Glomerular visceral epithelial cell (primary cell): ENCODE results near the gene SNX30.

Experiments used
- DNase-seq: peaks from one replicate; pipeline ENCODE4 v3.0.0-alpha.2; 2016; ENCODE audit errors: extremely low spot score

The SNX30 gene

DNA sequence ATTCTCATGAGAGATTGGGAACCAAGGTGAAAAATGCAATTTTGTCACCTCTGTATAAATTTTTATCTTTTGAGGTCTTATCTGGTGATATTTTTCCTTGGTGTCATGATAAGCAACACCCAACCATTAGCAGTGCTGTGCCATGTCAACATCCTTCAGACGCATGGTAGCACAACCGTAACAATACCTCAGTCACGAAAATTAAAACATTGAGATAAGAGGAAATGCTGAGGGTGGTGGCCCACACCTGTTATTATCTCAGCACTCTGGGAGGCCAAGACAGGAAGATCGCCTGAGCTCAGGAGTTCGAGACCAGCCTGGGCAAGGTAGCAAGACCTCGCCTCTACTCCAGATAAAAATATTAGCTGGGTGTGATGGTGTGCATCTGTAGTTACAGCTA lies 107.4 kb downstream of the SNX30 start:
- DNase-seq, result no peak

DNA sequence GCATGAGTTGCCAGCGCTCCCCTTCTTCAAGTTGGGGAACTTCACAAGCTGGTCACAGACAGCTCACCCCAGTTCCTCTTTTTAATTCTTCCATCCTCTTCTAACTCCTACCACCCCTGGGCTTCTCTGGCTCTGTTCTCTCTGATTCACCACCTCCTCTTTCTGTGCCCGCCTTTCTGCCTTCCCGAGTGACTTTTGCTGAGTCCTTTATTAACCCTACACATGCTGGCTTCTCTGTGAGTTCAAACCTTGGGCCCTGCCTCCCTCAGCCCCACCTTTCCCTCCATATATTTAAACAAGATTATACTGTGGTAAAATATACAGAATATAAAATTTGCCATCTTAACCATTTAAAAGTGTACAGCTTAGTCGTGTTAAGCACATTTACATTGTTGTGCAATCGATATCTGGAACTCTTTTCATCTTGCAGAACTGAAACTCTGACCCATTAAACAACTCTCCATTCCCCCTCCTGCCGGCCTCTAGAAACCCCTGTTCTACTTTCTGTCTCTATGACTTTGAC lies 108.1 kb downstream of the SNX30 start:
- no peak for DNase-seq

DNA sequence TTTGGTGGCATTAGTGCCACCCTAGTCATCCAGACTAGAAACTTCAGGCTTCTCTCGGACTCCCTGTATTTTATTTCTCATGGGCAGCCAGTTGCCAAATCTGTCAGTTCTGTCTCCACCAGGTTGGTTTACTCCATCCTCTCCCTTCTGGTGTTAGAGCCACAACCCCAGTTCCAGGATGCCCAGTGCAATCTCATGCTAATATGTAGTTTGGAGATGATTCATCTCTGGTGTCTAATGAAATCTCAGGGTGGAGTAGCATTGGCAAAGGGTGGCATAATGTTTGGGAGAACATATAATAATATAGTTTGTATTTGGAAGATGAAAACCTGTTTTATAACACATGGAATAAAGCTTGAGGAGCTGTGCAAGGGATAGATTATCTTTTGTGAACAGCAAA lies 109.9 kb downstream of the SNX30 start:
- no peak for DNase-seq

DNA sequence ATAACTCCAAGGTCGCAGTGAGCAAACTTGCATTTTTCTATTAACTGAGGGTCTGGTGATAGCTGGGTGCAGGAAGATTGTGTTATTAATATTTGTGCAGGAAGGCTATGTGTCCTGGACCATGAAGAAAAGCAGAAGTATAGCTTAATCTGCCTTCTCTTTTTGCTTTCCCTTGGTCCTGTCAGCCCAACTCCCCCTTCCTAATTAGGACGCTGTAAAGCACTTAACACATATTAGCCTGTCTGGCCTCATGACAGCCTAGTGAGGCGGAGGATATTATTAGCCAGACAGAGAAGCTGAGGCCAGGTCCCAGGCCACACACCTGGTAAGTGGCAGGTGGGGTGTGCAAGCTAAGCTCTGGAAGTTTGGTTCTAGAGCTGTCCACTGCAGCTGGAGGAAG lies 110.6 kb downstream of the SNX30 start:
- no peak for DNase-seq

DNA sequence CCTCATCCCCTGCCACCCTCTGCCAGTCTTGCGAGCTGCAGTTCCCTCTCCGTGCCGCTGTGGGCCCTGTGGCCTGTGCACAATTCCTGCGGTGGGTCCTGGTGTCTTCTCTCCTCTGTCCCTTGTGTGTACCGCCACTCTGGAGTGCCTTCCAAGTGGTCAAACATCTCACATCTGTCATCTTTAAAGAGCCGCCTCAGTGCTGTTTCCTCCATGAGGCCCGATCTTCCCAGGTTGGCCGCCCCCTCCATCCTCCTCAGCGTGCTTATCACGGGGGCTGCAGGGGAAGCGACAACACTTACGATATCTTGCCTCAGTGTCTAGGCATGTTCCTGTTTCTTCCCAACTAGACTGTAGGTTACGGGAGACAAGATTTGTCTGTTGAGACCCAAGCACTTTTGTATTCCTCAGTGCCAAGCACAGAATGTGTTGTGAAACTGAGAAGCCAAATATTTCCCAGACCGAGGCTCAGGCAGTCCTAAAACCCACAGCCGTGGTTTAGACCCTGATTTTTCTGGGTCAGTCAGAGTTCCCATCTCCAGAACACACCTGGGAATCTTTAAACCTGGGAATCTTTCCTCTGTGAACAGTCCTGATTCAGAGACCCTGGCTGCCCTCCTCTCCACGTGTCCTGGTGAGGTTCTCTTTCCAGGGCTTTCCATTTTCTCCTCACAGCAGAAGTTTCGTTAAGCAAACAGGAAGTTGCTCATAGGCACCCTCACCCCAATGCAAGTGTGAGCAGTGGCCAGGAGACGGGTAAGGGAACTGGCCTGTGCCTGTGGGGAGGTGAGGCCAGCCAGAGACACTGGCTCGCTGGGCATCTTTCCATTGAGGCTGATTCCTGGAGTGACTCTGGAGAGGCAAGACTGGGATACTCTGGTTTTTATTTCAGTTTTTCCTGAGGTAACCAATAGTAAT lies 111.3 kb downstream of the SNX30 start:
- DNase-seq, result no peak

DNA sequence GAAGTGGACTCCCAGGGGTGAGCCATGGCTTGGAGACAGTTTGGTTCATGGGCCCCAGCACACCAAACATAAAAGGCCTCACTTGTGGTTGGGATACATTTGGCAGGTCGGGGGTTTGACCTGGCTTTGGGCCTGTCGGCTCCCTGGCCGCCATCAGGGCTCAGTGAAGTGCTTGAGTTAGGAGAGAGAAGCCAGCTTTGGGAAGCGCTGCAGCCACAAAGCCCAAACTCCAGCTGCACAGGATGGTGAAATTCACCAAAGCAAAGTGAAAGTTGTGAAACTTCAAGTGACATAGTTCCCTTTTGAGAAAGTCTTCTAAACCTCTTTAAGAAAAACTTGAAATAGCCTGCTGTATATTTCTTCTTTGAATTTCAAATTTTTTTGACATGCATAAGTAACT lies 112.7 kb downstream of the SNX30 start:
- no peak for DNase-seq

DNA sequence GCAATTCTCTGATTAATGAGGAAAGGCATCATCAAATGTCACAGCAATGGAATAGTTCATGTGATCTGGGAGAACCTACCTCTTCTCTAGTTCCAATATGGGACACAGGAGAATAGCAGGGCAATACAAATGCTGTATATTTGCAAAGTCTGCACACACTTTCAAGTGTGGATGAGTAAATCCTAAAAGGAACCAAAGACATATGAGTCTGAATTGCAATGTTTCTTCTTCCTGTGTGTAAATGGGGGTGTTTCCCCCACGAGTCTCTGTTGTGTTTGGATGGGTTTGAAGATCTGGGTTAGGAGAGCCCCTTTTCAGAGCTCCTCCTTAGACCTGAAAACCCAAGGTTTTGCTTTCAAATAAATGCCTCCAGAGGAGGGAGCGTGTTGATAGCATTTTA lies 113.2 kb downstream of the SNX30 start:
- DNase-seq, result no peak

DNA sequence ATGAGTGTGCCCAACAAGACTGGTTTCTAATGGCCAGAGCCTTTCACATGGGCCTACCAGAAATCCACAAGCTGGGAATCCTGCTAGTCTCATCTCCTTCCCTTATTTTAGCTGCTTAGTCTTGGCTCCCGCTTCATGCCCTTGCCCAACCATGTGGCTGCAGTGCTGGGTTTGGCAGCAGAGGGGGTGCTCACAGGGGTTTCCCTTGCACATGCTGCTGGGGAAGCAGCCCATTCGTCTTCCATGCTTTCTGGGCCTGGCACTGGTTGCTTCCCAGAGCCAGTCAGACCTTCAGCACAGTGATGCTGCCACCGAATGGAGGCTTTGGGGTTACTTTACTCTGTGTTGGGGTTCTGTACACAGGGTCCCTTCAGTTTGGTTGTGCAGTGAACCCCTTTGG lies 113.8 kb downstream of the SNX30 start:
- DNase-seq, result no peak

DNA sequence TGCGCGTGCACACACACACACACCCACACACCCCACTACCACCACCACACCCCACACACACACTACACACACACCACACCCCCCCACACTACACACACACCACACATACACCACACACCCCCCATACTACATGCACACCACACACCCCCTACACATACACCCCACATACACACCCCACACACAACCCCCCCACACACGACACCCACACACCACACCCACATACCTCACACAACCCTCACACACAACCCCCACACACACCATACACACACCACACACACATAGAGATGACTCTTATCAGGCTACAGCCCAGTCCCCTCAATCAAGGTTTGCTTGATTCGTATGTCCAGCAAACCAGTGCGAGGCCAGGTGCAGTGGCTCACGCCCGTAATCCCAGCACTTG lies 114.4 kb downstream of the SNX30 start:
- no peak for DNase-seq

DNA sequence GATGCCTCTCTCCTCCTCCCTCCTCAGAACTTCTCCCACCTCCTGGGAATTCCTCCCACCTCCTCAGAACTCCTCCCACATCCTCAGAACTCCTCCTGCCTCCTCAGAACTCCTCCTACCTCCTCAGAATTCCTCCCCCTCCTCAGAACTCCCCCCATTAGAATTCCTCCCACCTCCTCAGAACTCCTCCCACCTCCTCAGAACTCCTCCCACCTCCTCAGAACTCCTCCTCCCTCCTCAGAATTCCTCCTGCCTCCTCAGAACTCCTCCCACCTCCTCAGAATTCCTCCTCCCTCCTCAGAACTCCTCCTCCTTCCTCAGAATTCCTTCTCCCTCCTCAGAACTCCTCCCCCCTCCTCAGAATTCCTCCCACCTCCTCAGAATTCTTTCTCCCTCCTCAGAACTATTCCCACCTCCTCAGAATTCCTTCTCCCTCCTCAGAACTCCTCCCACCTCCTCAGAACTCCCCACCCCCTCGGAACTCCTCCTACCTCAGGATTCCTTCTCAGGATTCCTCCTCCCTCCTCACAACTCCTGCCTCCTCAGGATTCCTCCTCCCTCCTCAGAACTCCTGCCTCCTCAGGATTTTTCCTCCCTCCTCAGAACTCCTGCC lies 116.2 kb downstream of the SNX30 start:
- peak; percentile 38 for DNase-seq

DNA sequence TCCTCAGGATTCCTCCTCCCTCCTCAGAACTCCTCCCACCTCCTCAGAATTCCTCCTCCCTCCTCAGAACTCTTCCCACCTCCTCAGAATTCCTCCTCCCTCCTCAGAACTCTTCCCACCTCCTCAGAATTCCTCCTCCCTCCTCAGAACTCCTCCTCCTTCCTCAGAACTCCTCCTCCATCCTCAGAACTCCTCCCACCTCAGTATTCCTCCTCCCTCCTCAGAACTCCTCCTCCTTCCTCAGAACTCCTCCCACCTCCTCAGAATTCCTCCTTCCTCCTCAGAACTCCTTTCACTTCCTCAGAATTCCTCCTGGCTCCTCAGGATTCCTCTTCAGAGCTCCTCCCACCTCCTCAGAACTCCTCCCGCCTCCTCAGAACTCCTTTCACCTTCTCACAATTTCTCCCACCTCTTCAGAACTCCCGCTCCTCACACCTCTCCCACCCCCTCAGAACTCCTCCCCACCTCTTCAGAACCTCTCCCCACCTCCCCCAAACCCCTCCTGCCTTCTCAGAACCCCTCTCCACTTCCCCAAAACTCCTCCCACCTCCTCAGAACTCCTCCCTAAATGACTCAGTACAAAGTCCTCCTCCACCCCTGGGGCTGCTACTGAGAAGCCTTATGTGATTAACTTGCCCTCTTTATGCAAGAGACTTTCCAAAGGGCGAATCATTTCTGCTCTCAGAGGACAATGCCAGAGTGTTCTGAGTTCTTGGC lies 116.9 kb downstream of the SNX30 start:
- peak; percentile 57 for DNase-seq

DNA sequence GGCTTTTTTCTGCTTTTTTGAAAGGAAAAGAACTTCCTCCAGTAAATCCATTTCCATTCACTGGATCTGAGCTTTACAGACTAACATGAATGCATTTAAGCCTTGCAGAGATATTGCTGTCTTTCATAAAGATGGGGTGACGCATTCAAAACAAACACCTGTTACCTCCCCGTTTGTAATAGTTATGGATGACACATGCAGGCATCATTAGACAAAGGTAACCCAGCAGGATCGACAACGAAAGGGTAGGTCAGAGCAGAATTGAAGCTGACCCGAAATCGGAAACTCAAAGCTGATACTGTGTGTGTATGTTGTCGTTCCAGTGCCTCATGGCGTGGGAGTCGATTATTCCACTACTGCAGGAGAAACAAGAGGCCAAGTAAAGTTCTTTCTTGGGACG lies 117.9 kb downstream of the SNX30 start:
- DNase-seq, result no peak

DNA sequence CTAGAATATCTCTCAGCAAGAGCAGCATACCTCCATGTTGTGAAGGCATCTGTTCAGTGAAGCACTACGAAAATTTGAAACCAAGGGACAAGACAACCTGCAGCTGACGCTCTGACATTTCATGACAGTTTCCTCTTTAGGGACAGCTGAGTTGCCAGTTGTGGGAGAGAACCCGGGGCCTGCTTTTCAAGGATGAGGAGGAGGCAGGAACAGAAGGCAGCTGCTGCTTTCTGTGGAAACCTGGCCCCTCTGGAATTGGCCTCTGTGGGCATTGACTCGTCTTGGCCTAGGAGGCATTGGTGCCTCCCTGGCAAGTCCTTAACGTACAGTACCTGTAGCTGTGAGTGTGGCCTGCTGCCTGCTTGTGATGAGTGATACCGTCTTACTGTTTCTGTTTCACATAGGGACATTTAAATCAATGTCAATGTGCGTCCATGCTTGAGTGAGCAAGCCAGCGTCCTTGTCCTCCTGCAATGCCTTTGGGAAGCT lies 118.5 kb downstream of the SNX30 start:
- DNase-seq, result no peak

DNA sequence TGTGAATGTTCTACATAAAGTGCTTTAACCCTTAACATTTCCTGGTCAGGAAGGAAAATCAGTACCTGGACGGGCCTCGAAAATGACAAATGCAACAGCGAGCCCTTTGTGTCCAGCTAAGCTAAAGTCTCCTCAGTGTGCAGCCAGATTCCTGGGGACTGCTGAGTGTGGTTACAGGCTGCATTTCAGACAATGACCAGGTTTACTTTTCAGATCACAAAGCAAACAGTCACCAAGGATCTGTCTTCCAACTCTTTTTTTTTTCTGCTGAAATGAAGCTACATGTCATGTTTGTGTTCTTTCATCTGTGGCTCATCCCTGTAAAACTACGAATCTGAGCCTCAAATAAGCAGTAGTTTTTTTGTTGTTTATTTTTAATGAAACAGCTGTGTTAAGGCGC lies 119.4 kb downstream of the SNX30 start:
- no peak for DNase-seq

DNA sequence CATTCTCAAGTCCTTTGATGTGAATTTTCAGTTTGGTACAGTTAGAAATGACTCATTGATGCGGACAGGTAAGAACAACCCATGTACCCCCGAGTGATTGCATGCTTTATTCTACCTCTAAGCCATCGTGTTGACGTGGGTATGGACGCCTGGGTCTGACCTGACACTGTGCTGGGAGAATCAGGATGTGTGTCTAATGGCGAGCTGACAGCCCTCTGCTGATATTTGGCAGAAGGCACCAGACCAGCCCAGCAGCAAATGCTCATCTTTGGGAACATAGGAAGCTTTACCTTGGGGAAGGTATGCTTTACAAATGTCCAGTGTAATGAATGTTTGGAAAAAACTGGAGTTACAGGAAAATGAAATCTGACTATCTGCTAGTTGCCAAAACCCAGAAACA lies 120.0 kb downstream of the SNX30 start:
- no peak for DNase-seq

DNA sequence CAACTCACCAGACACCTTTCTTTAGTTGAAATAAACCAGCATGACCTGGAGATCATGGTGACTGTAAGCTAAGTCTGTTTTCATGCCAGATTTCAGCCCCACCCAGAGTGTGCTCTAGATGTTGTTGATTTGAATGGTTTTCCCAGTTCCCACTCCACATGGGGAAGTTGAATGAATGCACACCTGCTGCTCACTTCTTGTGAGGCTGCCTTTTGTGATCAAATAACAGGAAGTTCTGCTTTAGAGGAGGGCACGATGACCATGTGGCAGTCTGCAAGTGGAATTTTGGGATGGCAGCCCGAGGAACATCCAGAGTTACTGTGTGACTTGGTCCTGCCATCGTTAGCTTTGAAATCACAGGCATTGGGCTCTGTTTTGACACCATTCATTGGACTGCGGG lies 121.5 kb downstream of the SNX30 start:
- DNase-seq, result no peak

DNA sequence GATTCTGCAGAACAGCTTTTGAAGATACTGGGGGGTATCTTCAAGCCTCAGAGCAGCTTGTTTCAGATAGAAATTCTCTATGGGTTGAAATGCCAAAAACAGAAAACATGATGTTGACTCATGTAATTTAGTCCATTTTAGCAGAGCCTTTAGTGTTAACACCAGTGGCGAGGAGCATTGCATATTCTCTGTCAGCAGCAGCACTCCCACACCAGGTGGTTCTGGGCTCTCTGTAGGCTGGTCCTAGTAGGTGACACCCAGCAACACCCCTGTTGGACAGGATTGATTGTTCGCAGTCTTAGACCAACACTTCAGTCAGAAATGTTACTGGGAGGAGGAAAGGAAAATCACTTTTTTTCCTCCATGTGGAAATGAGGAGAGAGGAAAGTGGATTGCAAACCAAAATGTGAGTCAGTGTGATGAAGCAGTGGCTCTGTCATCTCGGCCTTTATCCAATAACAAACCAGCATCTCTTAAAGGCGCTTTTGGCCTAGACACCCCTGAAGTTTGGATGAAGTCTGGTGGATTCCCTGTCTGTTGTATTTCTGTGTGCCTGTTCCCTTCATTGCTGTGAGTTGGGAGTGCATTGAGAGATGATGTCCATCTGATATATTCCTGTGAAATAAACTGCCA lies 123.3 kb downstream of the SNX30 start:
- no peak for DNase-seq

DNA sequence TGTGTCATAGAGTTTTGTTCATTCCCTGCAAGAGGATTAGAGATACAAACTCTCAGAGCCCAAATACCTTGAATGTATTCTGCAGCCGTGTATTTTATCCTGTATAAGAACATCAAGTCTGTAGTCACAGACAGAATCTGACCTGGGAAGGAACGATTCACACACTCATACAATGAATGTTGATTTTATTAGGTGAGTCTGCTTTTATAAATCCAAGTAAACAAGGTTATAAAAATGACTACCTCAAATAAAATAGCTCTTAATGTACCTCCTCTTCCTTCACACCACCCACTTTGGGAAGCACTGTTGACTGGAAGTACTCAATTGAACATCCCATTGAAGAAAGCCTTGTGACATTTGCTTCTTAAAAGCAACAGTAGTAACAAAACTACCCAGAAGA lies 128.2 kb downstream of the SNX30 start:
- DNase-seq, result no peak

DNA sequence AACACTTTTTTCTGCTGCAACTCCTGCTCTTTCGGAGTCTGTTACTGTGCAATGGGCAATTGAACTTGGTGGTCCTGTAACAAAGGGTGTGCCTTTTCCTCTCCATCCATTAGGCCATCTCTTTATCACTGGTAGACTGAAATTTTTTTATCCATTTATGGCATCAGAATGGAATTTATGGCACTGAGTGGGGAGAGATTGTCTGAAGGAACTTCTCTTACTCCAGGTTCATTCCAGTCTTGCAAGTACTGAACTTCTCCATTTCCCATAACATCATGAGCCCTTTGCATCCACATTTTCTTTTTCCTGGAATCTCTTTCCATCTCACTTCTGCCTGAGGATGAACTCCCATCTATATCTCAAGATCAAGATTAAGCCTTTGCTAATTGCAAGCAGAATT lies 130.1 kb downstream of the SNX30 start:
- DNase-seq, result no peak

DNA sequence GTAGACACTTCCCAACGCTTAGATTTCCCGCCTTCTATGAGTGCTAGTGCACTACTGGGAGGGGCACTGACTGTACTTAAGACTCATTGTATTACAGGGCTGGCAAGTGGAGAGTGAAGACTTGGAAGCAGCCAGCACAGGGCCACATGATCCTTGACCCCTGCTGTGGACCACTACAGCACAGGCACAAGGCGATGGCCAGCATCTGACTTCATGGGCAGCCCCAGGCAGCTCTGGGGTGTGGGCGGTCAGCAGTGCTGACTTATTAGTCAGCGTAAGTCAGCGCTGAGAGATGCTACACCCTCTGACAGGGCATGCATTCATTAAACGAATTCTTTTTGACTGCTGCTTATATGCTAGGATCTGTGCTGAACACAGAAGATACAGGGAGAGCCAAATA lies 130.8 kb downstream of the SNX30 start:
- DNase-seq, result peak; percentile 7

DNA sequence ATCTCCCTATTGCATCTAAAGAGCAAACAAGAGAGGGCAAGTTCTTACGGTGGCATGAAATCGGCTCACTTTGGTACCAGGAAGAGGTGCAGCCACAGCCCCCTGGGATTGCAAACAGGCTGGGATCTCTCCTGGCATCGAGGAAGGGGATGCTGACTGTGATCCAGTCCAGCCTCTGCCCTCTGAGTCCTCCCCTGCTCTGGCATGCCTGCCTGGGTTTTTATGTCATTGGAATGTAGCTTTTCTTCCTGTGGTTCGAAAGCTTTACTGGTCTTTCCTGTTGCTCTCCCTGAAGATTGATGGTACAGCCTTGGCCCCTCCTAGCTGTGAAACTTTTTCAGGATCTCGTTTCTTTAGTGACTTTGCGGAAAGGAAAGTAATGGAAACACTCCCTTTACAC lies 133.5 kb downstream of the SNX30 start:
- DNase-seq, result peak; percentile 16

DNA sequence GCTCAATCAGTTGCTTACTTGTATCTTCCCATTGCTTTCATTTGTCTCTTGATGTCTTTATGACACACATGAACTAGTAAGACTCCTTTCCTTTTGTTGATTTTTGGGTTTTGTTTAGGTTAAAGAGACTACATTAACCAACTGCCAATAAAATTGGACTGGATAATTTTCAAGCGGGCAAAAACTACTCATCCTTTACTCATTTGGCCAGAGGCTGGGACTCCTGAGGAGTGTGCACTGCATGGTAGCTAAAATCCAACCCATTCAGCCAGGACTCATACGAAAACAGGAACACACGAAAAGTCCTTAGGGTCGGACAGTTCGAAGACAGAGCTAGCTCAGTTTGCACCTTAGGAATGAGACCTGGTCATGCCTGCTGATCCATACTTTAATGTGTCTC lies 134.2 kb downstream of the SNX30 start:
- DNase-seq, result no peak
